Neural progenitor cell (in vitro differentiated cells): ENCODE results near the gene HHATL. TPM values are rescaled to one million over a fixed set of nuclear protein-coding genes. Genes with fewer than 3 reads are reported as not detected.

Experiments used
- DNase-seq: peaks from one replicate; pipeline ENCODE4 v3.0.0-alpha.2; 2016; ENCODE audit warnings: low spot score
- H2AFZ ChIP-seq: fragments of 200-600 bp; sonication (generic); replicated peaks from 2 replicates; pipeline ENCODE4 v1.6.1; 2016; ENCODE audit warnings: antibody characterized with exemption
- H3F3A ChIP-seq: fragments of 200-600 bp; sonication (generic); 2 replicates; pipeline ENCODE4 v1.6.1; 2016; ENCODE audit warnings: antibody characterized with exemption, low read depth
- H3K27ac ChIP-seq: fragments of 200-600 bp; sonication (generic); 2 replicates; pipeline ENCODE4 v1.5.1; 2016; ENCODE audit warnings: mild to moderate bottlenecking
- H3K27me3 ChIP-seq: fragments of 200-600 bp; sonication (generic); 2 replicates; pipeline ENCODE4 v1.6.1; 2016; ENCODE audit warnings: mild to moderate bottlenecking, moderate library complexity
- H3K36me3 ChIP-seq: fragments of 200-600 bp; sonication (generic); 2 replicates; pipeline ENCODE4 v1.5.1; 2016
- H3K4me1 ChIP-seq: fragments of 200-600 bp; sonication (generic); 2 replicates; pipeline ENCODE4 v1.6.1; 2016; ENCODE audit warnings: mixed run types
- H3K4me2 ChIP-seq: fragments of 200-600 bp; sonication (generic); 2 replicates; pipeline ENCODE4 v1.6.1; 2016
- H3K4me3 ChIP-seq: fragments of 200-600 bp; sonication (generic); 2 replicates; pipeline ENCODE4 v1.5.1; 2016
- H3K79me2 ChIP-seq: fragments of 200-600 bp; sonication (generic); 2 replicates; pipeline ENCODE4 v1.6.1; 2016; ENCODE audit warnings: low read depth
- H3K9ac ChIP-seq: fragments of 200-600 bp; sonication (generic); 2 replicates; pipeline ENCODE4 v1.6.1; 2016
- H3K9me3 ChIP-seq: fragments of 200-600 bp; sonication (generic); 2 replicates; pipeline ENCODE4 v1.5.1; 2016; ENCODE audit warnings: low read depth
- H4K20me1 ChIP-seq: fragments of 200-600 bp; sonication (generic); 2 replicates; pipeline ENCODE4 v1.6.1; 2016; ENCODE audit warnings: low read depth
- H3K27ac Mint-ChIP-seq: 3 replicates; pipeline ENCODE4 v1.8.0; 2021; ENCODE audit warnings: mixed read lengths
- H3K27me3 Mint-ChIP-seq: 2 replicates; pipeline ENCODE4 v1.8.0; 2022; ENCODE audit warnings: low read depth, mild to moderate bottlenecking, inconsistent platforms, moderate library complexity, mixed read lengths; ENCODE audit not compliant: insufficient read depth
- H3K36me3 Mint-ChIP-seq: 3 replicates; pipeline ENCODE4 v1.8.0; 2021; ENCODE audit warnings: mixed read lengths
- H3K4me1 Mint-ChIP-seq: 3 replicates; pipeline ENCODE4 v1.8.0; 2021; ENCODE audit warnings: mixed read lengths
- H3K4me3 Mint-ChIP-seq: 3 replicates; pipeline ENCODE4 v1.8.0; 2021; ENCODE audit warnings: mild to moderate bottlenecking, moderate library complexity, mixed read lengths
- H3K9me3 Mint-ChIP-seq: 3 replicates; pipeline ENCODE4 v1.8.0; 2020; ENCODE audit warnings: mixed read lengths
- EZH2 ChIP-seq: fragments of 200-600 bp; sonication (generic); IDR thresholded peaks from 2 replicates; pipeline ENCODE4 v1.6.1; 2017; ENCODE audit warnings: antibody characterized with exemption, mild to moderate bottlenecking, moderate library complexity
- EZH2phosphoT487 ChIP-seq: fragments of 200-600 bp; sonication (generic); IDR thresholded peaks from 2 replicates; pipeline ENCODE4 v1.6.1; 2017; ENCODE audit warnings: antibody characterized with exemption
- total RNA-seq: library from RNA; depleted of rRNA; stranded (reverse); fragments of >200 nt; gene quantifications from 2 replicates; pipeline ENCODE4 v1.2.3, GENCODE V29; 2015; ENCODE audit warnings: low replicate concordance
- TF ChIP-seq, protein P1 (sequence below): fragments of 200-600 bp; sonication (generic); IDR thresholded peaks from 2 replicates; pipeline ENCODE4 v1.5.1; 2017; ENCODE audit warnings: antibody characterized with exemption, mild to moderate bottlenecking

HHATL gene
- total RNA-seq, 1 donor from 2014 or later = not detected

GRCh38 chr3:42736081-42736480 lies 33.5 kb upstream of the HHATL start:
- TF ChIP-seq EZH2phosphoT487 = no peak
- TF ChIP-seq, protein P1, sequence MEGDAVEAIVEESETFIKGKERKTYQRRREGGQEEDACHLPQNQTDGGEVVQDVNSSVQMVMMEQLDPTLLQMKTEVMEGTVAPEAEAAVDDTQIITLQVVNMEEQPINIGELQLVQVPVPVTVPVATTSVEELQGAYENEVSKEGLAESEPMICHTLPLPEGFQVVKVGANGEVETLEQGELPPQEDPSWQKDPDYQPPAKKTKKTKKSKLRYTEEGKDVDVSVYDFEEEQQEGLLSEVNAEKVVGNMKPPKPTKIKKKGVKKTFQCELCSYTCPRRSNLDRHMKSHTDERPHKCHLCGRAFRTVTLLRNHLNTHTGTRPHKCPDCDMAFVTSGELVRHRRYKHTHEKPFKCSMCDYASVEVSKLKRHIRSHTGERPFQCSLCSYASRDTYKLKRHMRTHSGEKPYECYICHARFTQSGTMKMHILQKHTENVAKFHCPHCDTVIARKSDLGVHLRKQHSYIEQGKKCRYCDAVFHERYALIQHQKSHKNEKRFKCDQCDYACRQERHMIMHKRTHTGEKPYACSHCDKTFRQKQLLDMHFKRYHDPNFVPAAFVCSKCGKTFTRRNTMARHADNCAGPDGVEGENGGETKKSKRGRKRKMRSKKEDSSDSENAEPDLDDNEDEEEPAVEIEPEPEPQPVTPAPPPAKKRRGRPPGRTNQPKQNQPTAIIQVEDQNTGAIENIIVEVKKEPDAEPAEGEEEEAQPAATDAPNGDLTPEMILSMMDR = no peak
- no peak for TF ChIP-seq EZH2
- Histone ChIP-seq H3K27ac (no peak overlapping the region), H3K79me2 (no peaks in the 10 kb centered on the region), H3K9me3 (no peaks in the 10 kb centered on the region), H3F3A (no peaks in the 10 kb centered on the region), H2AFZ (no peak overlapping the region), H3K9ac (no peak overlapping the region), H3K4me2 (no peak overlapping the region), H3K27me3 (no peaks in the 10 kb centered on the region), H3K4me1 (peaks cover 18% of the 10 kb centered on the region), H3K4me3 (no peak overlapping the region), H4K20me1 (no peaks in the 10 kb centered on the region), H3K36me3 (no peaks in the 10 kb centered on the region)
- no peaks in the 10 kb centered on the region for H3K36me3 Mint-ChIP-seq
- H3K27me3 Mint-ChIP-seq = peaks cover 2% of the 10 kb centered on the region
- no peak overlapping the region for H3K27ac Mint-ChIP-seq
- H3K9me3 Mint-ChIP-seq = peaks cover 3% of the 10 kb centered on the region
- H3K4me1 Mint-ChIP-seq = peaks cover 16% of the 10 kb centered on the region
- DNase-seq = no peak
- no peak overlapping the region for H3K4me3 Mint-ChIP-seq

- no peak overlapping the region for H2AFZ ChIP-seq
- peaks cover 16% of the 10 kb centered on the region for H3K4me1 Mint-ChIP-seq
These were observed 33.0 kb upstream of the HHATL start for GRCh38 chr3:42735615-42736014.

DNA sequence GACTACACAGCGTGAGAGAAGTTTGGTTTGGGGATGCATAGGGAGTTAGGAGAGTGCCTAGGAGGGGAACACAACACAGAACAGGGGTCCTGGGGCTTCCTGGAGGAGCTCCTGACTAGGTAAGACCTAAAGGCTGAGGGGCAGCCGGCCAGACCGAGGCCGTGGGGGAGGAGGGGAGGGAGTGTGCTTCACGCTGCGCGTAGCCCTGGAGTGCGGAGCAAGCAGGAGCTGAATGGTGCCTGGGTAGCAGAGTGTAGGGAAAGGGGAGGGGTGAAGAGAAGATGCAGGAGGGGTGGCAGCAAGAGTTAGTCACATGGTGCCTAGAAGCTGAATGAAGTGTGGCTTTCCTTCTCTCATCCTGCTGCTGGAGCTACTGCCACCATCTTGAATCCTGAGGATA lies 32.4 kb upstream of the HHATL start:
- no peak overlapping the region for H3K4me2 ChIP-seq
- H3K27ac ChIP-seq = no peak overlapping the region
- no peaks in the 10 kb centered on the region for H3F3A ChIP-seq
- H3K9me3 Mint-ChIP-seq = peaks cover 3% of the 10 kb centered on the region
- H3K4me1 Mint-ChIP-seq = peaks cover 16% of the 10 kb centered on the region
- H3K36me3 ChIP-seq = no peaks in the 10 kb centered on the region
- peaks cover 18% of the 10 kb centered on the region for H3K4me1 ChIP-seq
- H2AFZ ChIP-seq = no peak overlapping the region
- H3K9me3 ChIP-seq = no peaks in the 10 kb centered on the region
- TF ChIP-seq EZH2phosphoT487 = no peak
- no peak for TF ChIP-seq EZH2
- TF ChIP-seq, protein P1 = no peak
- no peaks in the 10 kb centered on the region for H3K79me2 ChIP-seq
- H3K36me3 Mint-ChIP-seq = no peaks in the 10 kb centered on the region
- no peak overlapping the region for H3K4me3 Mint-ChIP-seq
- no peak for DNase-seq
- no peak overlapping the region for H3K9ac ChIP-seq
- H3K4me3 ChIP-seq = no peak overlapping the region
- H4K20me1 ChIP-seq = no peaks in the 10 kb centered on the region
- peaks cover 4% of the 10 kb centered on the region for H3K27me3 Mint-ChIP-seq
- no peaks in the 10 kb centered on the region for H3K27me3 ChIP-seq
- H3K27ac Mint-ChIP-seq = no peak overlapping the region

More at GRCh38 chr3:42735615-42736014, 33.0 kb upstream of the HHATL start:
- no peaks in the 10 kb centered on the region for H3F3A ChIP-seq
- no peak for DNase-seq
- no peak overlapping the region for H3K4me2 ChIP-seq
- no peak overlapping the region for H3K9ac ChIP-seq
- no peaks in the 10 kb centered on the region for H3K36me3 Mint-ChIP-seq
- peaks cover 4% of the 10 kb centered on the region for H3K27me3 Mint-ChIP-seq
- no peaks in the 10 kb centered on the region for H3K36me3 ChIP-seq
- H3K9me3 Mint-ChIP-seq = peaks cover 3% of the 10 kb centered on the region
- H3K79me2 ChIP-seq = no peaks in the 10 kb centered on the region
- no peak overlapping the region for H3K27ac Mint-ChIP-seq
- H4K20me1 ChIP-seq = no peaks in the 10 kb centered on the region
- no peak overlapping the region for H3K4me3 Mint-ChIP-seq
- H3K27ac ChIP-seq = no peak overlapping the region
- H3K27me3 ChIP-seq = no peaks in the 10 kb centered on the region
- H3K9me3 ChIP-seq = no peaks in the 10 kb centered on the region
- H3K4me1 ChIP-seq = peaks cover 18% of the 10 kb centered on the region
- H3K4me3 ChIP-seq = no peak overlapping the region
- TF ChIP-seq, protein P1 = no peak
- no peak for TF ChIP-seq EZH2
- TF ChIP-seq EZH2phosphoT487 = no peak
